Liver (tissue), 3 donors: Measurements from ENCODE around the gene HSPA1B.
"Not testable (repeated sequence)": the region's sequence is repeated elsewhere in the genome, so short reads cannot be mapped to it uniquely, and the experiment has no call there.

Experiments
- JUND ChIP-seq, 2 donors: IDR thresholded peaks; 2 replicates each; pipeline ENCODE4 v1.6.1; 2016; ENCODE audit warnings: antibody characterized with exemption in 2 of 2
- RAD21 ChIP-seq, 2 donors: IDR thresholded peaks; 2 replicates each; pipeline ENCODE4 v1.6.1; 2016; ENCODE audit warnings: antibody characterized with exemption in 2 of 2, mild to moderate bottlenecking in 2 of 2
- RXRA ChIP-seq, 2 donors: IDR thresholded peaks; 2 replicates each; pipeline ENCODE4 v1.6.1; 2017 to 2018; ENCODE audit warnings: antibody characterized with exemption in 2 of 2, mild to moderate bottlenecking in 1 of 2
- TAF1 ChIP-seq: conservative IDR thresholded peaks from 2 replicates; pipeline ENCODE4 v1.6.1; 2016; ENCODE audit warnings: antibody characterized with exemption, mild to moderate bottlenecking
- TF ChIP-seq, protein P1 (sequence below): fragments of 150-350 bp; IDR thresholded peaks from 2 replicates; pipeline ENCODE4 v1.5.1; 2017; ENCODE audit warnings: improper control_type of control experiment, low read depth, low read length; ENCODE audit not compliant: missing input control
- donor health status: healthy.
- donor health status: healthy.

DNA sequence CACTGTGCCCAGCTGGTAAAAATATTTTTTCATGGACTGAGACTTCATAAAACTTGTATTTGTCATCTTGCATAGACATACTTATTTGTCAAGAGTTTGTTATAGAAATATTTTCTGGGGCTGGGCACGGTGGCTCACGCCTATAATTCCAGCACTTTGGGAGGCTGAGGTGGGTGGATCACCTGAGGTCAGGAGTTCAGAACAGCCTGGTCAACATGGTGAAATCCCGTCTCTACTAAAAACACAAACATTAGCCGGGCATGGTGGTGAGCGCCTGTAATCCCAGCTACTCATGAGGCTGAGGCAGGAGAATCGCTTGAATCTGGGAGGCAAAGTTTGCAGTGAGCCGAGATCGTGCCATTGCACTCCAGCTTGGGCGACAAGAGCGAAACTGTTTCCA, 18.9 kb upstream of the HSPA1B start:
- TF ChIP-seq, protein P1, sequence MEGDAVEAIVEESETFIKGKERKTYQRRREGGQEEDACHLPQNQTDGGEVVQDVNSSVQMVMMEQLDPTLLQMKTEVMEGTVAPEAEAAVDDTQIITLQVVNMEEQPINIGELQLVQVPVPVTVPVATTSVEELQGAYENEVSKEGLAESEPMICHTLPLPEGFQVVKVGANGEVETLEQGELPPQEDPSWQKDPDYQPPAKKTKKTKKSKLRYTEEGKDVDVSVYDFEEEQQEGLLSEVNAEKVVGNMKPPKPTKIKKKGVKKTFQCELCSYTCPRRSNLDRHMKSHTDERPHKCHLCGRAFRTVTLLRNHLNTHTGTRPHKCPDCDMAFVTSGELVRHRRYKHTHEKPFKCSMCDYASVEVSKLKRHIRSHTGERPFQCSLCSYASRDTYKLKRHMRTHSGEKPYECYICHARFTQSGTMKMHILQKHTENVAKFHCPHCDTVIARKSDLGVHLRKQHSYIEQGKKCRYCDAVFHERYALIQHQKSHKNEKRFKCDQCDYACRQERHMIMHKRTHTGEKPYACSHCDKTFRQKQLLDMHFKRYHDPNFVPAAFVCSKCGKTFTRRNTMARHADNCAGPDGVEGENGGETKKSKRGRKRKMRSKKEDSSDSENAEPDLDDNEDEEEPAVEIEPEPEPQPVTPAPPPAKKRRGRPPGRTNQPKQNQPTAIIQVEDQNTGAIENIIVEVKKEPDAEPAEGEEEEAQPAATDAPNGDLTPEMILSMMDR: not testable (repeated sequence)
- peak; percentile 63 to 81 for TF ChIP-seq RXRA (IDR thresholded peaks at IDR 0.05)
- TF ChIP-seq TAF1; RAD21 (IDR thresholded peaks at IDR 0.05); JUND (IDR thresholded peaks at IDR 0.05): not testable (repeated sequence)
